ENCODE data around the gene CTDSPL2. TPM values are rescaled to one million over a fixed set of nuclear protein-coding genes. Genes with fewer than 3 reads are reported as not detected.

The CTDSPL2 gene
- total and polyA plus RNA-seq, 2 experiments from 2014 or later: 42.2 to 86.2 TPM

GRCh38 chr15:44435893-44436667, 8.7 kb downstream of the CTDSPL2 start:
- Histone ChIP-seq H3K4me3 (no peak overlapping the region), H3K4me1 (ENCODE audit: insufficient read depth) (peaks cover 32% of the 10 kb centered on the region), H3K9me2 (ENCODE audit: insufficient read depth) (no peaks in the 10 kb centered on the region), H3K27ac (ENCODE audit: low read depth) (peak overlapping the region; percentile 33; the same call in 1 of the 2 replicates), H3F3A (replicated peaks; ENCODE audit: low read depth) (0 out of 2 replicates have a peak, but pooled peaks cover 7% of the 10 kb centered on the region), H3K27me3 (ENCODE audit: insufficient read depth) (no peaks in the 10 kb centered on the region), H4K20me1 (replicated peaks; ENCODE audit: insufficient read depth) (peaks cover 74% of the 10 kb centered on the region), H3K36me3 (ENCODE audit: insufficient read depth) (no peaks in the 10 kb centered on the region), H3K4me2 (no peak overlapping the region), H2AFZ (no peak overlapping the region), H3K79me2 (replicated peaks; ENCODE audit: insufficient read depth) (peaks cover 100% of the 10 kb centered on the region)
- TF ChIP-seq, protein P1, sequence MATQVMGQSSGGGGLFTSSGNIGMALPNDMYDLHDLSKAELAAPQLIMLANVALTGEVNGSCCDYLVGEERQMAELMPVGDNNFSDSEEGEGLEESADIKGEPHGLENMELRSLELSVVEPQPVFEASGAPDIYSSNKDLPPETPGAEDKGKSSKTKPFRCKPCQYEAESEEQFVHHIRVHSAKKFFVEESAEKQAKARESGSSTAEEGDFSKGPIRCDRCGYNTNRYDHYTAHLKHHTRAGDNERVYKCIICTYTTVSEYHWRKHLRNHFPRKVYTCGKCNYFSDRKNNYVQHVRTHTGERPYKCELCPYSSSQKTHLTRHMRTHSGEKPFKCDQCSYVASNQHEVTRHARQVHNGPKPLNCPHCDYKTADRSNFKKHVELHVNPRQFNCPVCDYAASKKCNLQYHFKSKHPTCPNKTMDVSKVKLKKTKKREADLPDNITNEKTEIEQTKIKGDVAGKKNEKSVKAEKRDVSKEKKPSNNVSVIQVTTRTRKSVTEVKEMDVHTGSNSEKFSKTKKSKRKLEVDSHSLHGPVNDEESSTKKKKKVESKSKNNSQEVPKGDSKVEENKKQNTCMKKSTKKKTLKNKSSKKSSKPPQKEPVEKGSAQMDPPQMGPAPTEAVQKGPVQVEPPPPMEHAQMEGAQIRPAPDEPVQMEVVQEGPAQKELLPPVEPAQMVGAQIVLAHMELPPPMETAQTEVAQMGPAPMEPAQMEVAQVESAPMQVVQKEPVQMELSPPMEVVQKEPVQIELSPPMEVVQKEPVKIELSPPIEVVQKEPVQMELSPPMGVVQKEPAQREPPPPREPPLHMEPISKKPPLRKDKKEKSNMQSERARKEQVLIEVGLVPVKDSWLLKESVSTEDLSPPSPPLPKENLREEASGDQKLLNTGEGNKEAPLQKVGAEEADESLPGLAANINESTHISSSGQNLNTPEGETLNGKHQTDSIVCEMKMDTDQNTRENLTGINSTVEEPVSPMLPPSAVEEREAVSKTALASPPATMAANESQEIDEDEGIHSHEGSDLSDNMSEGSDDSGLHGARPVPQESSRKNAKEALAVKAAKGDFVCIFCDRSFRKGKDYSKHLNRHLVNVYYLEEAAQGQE (IDR thresholded peaks at IDR 0.05; ENCODE audit: unreplicated experiment): no peak
- TF ChIP-seq, protein P2, sequence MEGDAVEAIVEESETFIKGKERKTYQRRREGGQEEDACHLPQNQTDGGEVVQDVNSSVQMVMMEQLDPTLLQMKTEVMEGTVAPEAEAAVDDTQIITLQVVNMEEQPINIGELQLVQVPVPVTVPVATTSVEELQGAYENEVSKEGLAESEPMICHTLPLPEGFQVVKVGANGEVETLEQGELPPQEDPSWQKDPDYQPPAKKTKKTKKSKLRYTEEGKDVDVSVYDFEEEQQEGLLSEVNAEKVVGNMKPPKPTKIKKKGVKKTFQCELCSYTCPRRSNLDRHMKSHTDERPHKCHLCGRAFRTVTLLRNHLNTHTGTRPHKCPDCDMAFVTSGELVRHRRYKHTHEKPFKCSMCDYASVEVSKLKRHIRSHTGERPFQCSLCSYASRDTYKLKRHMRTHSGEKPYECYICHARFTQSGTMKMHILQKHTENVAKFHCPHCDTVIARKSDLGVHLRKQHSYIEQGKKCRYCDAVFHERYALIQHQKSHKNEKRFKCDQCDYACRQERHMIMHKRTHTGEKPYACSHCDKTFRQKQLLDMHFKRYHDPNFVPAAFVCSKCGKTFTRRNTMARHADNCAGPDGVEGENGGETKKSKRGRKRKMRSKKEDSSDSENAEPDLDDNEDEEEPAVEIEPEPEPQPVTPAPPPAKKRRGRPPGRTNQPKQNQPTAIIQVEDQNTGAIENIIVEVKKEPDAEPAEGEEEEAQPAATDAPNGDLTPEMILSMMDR (conservative IDR thresholded peaks at IDR 0.05; ENCODE audit: low read depth in 2 of 2): no peak
- no peak for TF ChIP-seq EZH2phosphoT487 (IDR thresholded peaks at IDR 0.05; ENCODE audit: unreplicated experiment)
- TF ChIP-seq CREB1 (CRISPR knock-in tag; IDR thresholded peaks at IDR 0.05; ENCODE audit: low read depth): no peak
- TF ChIP-seq, protein P3, sequence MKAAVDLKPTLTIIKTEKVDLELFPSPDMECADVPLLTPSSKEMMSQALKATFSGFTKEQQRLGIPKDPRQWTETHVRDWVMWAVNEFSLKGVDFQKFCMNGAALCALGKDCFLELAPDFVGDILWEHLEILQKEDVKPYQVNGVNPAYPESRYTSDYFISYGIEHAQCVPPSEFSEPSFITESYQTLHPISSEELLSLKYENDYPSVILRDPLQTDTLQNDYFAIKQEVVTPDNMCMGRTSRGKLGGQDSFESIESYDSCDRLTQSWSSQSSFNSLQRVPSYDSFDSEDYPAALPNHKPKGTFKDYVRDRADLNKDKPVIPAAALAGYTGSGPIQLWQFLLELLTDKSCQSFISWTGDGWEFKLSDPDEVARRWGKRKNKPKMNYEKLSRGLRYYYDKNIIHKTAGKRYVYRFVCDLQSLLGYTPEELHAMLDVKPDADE (IDR thresholded peaks at IDR 0.05): no peak
- TF ChIP-seq STAT1 (IDR thresholded peaks at IDR 0.05; ENCODE audit: unreplicated experiment): no peak
- TF ChIP-seq JUNB (IDR thresholded peaks at IDR 0.05; ENCODE audit: unreplicated experiment): no peak
- TF ChIP-seq ZNF331 (CRISPR knock-in tag; IDR thresholded peaks at IDR 0.05; ENCODE audit: low read depth): no peak
- TF ChIP-seq POLR2AphosphoS5 (IDR thresholded peaks at IDR 0.05; ENCODE audit: low read depth): no peak
- no peak for ATAC-seq
- peaks cover 26% of the 10 kb centered on the region for H3K4me1 Mint-ChIP-seq
- H3K9me3 Mint-ChIP-seq: no peaks in the 10 kb centered on the region
- H3K27ac Mint-ChIP-seq: no peak overlapping the region
- H3K4me3 Mint-ChIP-seq: no peak overlapping the region
- peaks cover 8% of the 10 kb centered on the region for H3K36me3 Mint-ChIP-seq (ENCODE audit: low read depth)
- DNase-seq (ENCODE audit: low spot score): no peak
- peaks cover 2% of the 10 kb centered on the region for H3K27me3 Mint-ChIP-seq (ENCODE audit: insufficient read depth, low read depth, poor library complexity)
